ENCODE measurements around the gene TSBP1.

The TSBP1 gene, protein sequence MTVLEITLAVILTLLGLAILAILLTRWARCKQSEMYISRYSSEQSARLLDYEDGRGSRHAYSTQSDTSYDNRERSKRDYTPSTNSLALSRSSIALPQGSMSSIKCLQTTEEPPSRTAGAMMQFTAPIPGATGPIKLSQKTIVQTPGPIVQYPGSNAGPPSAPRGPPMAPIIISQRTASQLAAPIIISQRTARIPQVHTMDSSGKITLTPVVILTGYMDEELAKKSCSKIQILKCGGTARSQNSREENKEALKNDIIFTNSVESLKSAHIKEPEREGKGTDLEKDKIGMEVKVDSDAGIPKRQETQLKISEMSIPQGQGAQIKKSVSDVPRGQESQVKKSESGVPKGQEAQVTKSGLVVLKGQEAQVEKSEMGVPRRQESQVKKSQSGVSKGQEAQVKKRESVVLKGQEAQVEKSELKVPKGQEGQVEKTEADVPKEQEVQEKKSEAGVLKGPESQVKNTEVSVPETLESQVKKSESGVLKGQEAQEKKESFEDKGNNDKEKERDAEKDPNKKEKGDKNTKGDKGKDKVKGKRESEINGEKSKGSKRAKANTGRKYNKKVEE

GRCh38 chr6:32371803-32372202, at the start of gene TSBP1:
Gene TSBP1 (minus strand): TSS chr6:32371903. CDS start chr6:32371706, 197 bp downstream.
- no peak for DNase-seq

GRCh38 chr6:32416036-32416435, 44.3 kb upstream of the TSBP1 start:
- no peak for DNase-seq

DNA sequence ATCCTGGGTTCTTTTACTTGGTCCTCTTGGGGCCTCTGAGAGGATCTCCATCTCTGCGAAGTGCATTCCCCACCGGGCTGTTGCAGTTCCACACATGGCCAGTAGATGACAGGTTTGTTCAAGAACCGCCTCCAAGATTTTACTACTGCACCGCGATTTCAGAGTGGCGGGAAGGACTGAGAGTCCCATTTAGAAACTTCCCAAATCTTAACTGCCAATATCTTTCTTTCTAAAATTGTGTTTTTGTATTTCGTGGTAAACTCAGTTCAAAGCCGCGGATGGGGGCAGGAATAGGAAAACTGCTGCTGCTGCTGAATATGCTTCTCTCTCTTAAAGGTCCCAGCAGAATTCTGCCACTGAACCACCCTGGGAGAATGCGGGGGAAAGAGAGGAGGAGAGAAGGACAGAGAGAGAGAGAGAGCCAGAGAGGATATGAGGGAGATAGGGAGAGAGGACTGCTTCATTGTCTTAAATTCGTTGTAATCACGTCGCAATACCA, 43.9 kb upstream of the TSBP1 start:
- peak; percentile 72 to 81 for DNase-seq

DNA sequence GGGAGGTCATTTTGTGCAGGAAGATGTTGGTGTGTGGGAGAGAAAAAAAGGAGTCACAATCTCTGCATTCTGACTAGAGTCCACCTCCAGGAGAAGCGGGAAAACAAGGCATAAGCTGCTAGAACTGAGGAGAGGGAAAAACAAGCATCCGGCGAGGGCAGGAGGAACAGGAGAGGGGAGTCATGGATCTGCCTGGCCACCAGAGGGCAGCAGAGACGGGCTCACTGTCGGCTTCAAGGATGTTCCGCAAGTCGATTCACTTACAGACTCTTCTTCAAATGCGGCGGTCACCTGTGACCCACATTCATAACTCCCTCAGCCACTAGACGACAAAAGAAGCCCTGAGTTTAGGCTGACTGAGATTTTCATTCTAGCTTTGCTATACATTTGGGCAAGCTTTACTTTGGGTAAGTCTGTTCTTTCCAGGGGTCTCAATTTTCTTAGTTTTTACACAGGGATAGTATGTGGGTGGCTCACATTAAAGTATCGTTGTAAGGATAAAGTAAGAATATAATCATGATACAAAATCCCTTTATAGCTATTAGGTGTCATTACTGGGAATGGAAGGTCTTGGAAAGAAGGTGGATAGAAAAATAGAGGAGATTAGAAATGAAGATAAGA, 41.8 kb upstream of the TSBP1 start:
- peak; percentile 84 for DNase-seq

- no peak for DNase-seq
Measured at GRCh38 chr6:32411566-32412327, 40.0 kb upstream of the TSBP1 start.

DNA sequence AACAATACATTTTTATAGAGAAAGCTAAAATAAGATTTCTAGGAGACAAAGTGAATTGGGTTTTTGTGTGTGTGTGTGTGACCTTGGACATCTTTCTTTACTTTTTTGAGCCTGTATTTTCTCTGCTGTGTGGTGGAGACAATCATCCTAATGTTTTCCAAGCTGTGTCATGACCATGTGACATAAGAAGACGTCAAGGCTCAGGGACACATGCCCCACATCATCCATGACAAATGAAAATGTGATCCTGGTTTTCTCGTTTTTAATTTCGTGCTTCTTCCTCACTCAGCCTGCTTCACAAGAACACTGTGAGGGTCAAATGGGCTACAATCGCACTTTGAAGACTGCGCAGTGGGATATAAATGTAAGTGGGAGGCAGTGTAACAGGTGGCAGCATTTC, 39.2 kb upstream of the TSBP1 start:
- no peak for DNase-seq

- DNase-seq: no peak
Measured at GRCh38 chr6:32406857-32407256, 35.2 kb upstream of the TSBP1 start, which contains the start of gene BTNL2. Gene BTNL2 (minus strand): TSS chr6:32407181. CDS start chr6:32407123, 58 bp downstream.

DNA sequence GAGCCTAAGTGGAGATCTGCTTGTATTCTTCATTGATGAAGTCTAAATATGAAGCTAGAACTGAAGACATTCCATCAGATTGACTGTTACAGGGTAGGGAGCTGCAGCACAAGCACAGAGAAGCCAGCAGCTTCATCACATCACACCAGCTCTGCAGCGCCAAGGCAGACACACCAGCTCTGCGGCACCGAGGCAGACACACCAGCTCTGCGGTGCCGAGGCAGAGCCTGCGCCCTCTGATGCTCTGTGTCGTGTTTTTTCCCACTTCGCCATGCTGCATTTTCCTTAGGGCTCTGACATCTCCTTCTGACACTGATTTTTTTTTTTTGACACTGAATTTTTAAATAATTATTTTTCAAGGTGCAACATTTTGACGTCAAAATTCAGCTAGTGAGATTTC, 34.5 kb upstream of the TSBP1 start:
- DNase-seq: no peak

- DNase-seq: no peak
Measured at GRCh38 chr6:32405656-32406055, 34.0 kb upstream of the TSBP1 start.

- no peak for DNase-seq
Measured at GRCh38 chr6:32402812-32403211, 31.1 kb upstream of the TSBP1 start.

DNA sequence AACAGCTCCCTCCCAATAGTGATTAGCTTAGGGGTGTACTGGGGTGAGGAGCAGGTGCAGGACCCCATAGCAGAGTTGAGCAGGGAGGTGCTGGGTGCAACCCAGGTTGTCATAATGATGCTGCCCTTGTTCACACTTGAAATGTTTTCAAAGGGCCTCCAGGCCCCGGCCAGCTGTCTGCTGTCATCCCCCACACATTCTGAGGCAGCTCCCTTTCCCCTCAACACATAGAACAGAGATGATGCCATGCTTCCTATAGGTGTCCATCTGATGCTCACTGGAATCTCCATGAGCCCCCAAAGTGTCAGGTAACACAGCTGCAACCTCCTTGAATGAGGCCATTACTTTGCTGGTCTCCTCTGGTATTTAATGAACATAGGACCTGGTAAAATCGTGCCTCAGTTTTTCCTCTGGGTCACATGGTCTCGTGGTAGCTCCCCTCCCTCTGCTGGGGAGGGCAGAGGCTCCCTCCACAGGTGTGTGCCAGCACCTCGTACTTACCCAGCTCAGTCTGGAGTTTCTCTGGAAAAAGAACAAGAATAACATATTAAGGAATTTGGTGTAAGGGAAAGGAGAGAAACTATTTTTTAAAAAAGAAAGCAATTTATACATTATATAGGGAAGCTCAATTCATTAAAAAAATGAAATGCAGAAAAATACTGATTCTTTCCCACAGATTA, 29.7 kb upstream of the TSBP1 start:
- DNase-seq: no peak

- DNase-seq: no peak
Measured at GRCh38 chr6:32397252-32397920, 25.7 kb upstream of the TSBP1 start.

- DNase-seq: no peak
Measured at GRCh38 chr6:32396028-32396427, 24.3 kb upstream of the TSBP1 start.

DNA sequence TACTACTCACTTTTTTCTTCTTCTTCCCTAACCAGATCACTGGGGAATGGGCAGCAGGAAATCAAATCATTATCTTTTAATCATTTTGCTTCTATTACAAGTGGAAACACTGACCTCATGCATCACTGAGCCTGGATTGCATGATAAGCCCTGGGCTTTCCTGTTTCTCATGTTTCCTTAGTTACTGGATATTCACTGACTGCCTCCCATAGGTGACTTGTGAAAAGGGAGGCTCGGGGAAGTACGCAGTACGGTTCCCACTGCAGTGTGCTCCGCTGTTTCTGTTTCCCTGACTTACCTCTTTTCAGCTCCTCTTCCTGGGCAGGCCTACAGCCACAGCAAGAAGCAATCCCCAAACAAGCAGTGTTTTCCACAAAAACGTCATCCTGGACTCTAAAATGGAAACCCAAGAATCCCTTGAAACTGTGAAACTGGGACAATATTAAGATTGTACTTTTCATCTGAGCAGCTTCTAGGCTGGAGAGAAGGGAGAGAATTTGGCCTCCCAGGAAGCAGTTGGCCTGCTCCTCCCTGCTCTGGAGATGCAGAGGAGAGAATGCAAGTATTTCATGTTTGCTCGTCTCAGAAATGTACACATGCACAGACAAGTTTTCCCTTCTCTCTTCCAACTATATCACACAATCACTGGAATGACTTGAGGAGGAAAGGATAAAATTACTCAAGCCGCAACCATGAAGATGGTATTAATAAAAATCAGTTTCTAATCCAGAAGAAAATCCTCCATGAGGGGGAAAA, 22.1 kb upstream of the TSBP1 start:
- no peak for DNase-seq

DNA sequence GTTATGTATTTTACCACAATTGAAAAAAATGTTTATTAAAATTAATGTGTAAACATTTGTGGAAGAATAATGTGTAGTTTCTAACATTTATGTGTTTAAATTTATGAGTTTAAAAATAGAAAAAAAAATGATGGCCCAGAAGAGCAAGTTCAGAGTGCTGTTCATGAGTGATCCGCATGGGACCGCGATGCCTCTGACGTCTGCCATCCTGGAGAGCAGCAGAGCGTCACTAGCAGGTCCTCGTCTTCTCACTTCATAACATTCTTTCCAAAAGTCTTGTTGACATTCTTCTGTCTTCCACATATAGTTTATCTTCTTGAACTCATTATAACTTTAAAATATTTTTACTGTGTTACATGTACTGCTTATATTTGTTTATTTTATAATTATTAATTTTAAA, 19.8 kb upstream of the TSBP1 start:
- no peak for DNase-seq

DNA sequence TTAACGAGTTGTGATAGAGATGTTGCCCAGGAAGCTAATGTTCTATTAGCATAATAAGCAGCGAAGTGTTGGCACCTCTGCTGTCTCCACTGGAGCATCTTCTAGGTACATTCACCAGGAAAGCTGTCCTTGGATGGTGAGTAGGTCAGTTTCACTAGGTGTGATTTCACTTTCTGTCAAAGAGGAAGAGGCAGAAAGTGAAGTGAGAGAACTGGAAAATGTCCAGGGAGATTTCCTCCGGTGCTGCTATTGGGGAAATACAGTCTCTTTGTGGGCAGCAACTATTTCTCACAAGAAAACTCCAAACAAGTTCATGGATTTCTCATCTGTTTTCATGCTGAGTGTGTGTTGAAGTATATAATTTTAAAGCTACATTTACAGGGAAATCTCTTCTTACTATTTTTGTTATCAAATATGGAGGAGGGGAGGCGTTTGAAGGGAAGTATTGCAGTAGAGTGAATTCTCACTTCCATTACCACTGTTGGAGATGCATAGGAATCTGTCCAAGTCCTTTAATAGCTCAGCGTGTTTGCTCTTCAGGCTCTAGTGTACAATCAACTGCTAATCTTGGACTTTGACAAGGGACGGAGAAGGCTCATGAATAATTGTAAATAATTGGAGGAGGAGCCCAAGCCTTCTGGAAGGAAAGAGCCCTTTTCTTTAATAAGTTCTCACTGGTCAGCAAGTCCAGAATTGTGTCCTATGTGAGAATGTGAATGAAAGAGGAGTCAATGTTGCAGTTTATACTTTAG, 16.1 kb upstream of the TSBP1 start:
- no peak for DNase-seq

DNA sequence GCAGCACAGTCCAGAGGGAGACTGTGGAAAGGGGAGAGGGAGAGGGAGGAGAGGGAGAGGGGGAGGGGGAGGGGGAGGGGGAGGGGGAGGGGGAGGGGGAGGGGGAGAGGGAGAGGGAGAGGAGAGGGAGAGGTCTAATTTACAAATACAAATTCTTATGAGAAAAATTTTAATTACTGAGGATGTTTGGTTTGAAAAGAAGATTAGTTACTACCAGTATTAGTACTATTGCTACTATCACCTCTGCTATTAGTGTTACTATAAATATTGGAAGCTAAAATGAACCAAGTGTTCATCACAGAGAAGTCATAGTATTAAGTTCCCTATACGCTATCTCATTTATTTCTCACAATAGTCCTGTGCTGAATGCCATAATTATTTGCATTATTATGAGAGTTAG, 14.3 kb upstream of the TSBP1 start:
- DNase-seq: no peak

- DNase-seq: no peak
Measured at GRCh38 chr6:32382757-32383420, 11.2 kb upstream of the TSBP1 start.

DNA sequence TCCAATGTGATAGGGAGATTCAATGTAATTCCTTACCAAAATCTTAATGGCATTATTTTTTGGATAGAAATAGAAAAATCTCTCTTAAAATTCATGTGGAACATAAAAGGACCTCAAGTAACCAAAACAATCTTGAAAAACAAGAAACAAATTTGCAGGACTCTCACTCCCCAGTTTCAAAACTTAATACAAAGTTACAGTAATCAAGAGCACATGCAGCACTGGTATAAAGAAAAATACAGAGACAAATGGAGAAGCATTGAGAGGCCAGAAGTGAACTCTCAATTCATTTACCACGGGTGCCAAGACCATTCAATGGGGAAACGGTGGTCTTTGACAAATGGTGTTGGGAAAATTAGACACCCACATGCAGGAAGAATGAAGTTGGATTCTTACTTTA, 7.8 kb upstream of the TSBP1 start:
- DNase-seq: no peak
